GM19240 (cell line): ENCODE measurements around the gene TMEM31.
A peak's percentile ranks its signal among the peaks of the same experiment; 100 is the strongest.

Source experiments
- DNase-seq: peaks from one replicate; pipeline ENCODE4 v3.0.0; 2011; ENCODE audit warnings: low spot score; ENCODE audit not compliant: insufficient read length

Gene TMEM31, protein sequence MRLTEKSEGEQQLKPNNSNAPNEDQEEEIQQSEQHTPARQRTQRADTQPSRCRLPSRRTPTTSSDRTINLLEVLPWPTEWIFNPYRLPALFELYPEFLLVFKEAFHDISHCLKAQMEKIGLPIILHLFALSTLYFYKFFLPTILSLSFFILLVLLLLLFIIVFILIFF

DNA sequence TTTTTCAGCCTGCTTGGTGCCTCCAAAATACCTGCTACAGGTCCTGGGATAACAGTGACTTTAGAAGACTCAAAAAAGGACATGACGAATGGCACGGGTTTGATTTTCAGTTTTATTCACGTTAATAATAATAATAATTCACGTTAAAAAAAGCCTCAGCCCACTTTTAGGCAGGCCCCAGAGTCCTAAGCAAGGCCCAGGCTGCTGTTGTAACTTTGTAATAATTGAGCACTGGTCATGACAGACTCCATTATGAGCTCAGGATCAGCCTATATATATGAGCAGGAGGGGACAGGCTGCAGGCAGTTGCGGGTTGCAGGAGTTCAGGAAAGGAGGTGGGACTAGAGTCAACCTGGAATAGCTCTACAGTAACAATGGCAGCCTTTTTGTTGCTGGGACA, at the start of gene TMEM31:
Gene TMEM31, plus strand, starts transcription at position 301 of the 400 bp plus-strand sequence. CDS start 1,350 bp downstream, outside the sequence.
- DNase-seq, result no peak

GRCh38 chrX:103663981-103664762, 46.5 kb upstream of the TMEM31 start:
- DNase-seq, result no peak

DNA sequence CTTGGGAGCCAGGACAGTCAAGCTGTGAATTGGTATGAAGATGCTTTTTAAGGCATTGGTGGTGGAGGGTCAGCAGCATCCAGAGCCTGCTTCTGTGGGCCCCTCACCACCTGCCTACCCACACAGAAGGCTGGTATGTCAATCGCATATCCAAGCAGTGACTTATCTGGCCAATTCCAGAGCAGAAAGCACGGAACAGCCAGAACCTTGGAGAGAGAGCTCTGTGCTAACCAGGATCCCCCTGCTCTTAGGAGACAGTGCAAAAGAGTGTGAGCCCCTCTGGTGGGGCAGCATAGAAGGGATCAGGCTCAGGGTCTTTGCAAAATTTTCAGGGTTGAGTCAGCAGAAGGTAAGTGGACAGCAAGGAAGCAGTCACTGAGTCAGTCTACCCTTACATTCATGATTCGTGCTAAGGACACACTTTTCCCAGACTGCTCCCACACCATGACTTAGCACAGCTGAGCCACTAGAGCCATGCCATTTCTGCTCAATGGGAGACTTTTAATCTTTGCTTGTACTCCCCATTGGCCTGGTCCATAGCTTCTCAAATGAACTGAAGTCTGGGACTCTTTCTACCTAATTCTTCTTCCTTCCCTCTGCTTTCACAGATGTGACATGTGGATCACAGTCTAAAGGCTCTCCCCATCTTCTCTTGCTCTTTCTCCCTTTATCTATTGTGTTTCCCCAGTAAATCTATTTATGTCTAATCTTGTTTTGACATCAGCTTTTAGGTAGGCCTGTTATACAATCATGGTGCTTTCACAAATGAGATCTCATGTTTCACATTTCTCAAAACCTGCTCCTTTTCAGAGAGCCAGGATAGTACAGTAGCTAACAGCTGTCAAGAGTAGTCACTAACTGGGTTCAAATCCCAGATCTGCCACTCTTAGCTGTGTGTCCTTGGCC, 44.3 kb upstream of the TMEM31 start:
- DNase-seq, result no peak

GRCh38 chrX:103669745-103670144, 41.0 kb upstream of the TMEM31 start:
- DNase-seq, result no peak

- no peak for DNase-seq
Observed at GRCh38 chrX:103674531-103675454, 35.9 kb upstream of the TMEM31 start.

- DNase-seq, result no peak
Observed at GRCh38 chrX:103678199-103678993, 32.3 kb upstream of the TMEM31 start.

DNA sequence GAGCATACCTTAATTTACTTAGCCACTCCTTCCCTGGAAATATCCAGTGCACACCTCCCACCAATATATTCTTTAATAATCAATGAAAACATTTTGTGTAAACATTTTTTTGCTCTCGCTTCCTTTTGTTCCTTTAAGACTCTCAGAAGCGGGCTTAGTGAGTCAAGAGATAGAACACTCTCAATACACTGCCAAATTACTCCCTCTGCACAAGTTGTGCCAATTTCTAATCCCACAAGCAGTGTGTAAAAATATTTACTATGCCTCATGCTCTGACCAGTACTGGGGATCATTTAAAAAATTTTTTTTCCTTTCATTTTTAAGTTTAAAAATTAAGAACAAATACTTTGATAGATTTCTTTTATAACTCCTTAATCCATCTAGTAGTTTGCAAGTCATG, 29.3 kb upstream of the TMEM31 start:
- no peak for DNase-seq

DNA sequence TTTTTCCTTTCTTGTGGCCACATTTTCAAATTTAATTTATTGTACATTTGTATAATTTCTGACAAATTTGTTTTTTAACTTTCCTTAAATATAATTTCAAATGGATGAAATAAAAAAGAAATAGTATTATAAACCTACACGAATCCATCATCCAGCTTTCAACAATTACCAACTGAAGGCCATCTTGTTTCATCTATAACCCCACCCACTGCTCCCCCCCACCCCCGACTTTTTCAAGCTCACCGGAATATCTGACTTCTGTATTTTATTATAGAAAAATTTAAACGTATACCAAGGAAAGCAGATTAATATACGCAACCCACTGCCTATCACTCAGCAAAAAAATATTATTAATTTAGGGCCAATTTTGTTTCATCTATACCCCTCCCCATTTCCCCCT, 25.3 kb upstream of the TMEM31 start:
- DNase-seq, result no peak

- peak; percentile 23 for DNase-seq
Observed at GRCh38 chrX:103686199-103687072, 24.3 kb upstream of the TMEM31 start, which contains the start of gene MORF4L2. Gene MORF4L2 (minus strand): TSS chrX:103686699. CDS start chrX:103677027, 9,672 bp downstream.

- DNase-seq, result no peak
Observed at GRCh38 chrX:103687073-103687695, 23.5 kb upstream of the TMEM31 start.

- DNase-seq, result no peak
Observed at GRCh38 chrX:103687696-103688201, 23.0 kb upstream of the TMEM31 start.

DNA sequence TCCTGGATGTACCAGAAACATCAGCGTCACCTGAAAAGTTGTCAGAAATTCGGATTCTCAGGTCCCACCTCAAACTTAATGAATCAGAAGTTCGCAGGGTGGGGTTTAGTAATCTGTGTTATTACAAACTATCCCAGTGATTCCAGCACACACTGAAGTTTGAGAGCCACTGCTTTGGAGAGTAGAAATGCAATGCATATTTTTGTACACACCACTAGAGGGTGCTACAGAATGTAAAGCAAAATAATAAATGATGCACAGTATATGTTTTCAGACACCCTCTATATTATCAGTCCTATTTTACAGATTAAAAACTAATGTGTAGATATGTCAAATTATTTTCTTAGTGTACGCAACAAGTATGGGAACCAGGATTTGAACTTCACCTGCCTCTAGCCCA, 21.8 kb upstream of the TMEM31 start:
- no peak for DNase-seq

DNA sequence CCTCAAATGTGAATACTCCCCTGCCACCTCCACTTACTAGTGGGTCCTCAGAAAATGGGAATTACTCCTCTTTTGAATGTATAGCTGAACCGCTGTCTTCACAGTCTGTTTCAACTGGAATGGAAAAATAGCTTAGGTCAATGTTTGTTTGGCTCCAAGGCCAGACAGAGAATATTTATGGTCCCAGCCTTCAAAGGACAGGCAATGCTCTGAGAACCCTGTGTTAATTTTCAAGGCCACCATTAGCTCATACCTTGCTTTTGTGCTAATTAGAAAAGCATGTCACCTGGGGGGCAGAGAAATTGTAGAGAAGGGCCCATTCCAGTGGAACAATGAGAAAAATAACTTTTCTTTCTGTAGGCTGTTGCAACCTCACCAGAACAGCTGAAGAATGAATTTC, 19.6 kb upstream of the TMEM31 start:
- DNase-seq, result no peak

DNA sequence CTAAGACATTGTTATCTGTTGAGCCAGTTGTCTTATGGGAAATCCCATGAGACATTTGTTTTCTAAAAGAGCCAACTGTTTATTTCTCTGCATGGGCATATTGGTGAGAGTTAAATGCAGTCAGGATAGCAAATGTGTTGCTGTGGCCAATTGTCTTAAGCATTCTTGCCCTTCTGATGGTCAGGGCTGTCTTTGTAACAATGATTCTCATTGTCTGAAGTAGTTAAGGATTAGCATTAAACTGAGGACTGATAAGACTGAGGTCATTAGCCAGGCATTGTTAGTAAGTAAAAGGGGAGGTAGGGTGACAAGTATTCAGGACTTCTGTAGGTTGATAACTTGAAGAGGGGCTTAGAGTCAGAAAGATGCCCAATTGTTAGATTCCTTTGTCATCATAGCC, 13.0 kb upstream of the TMEM31 start:
- DNase-seq, result no peak

DNA sequence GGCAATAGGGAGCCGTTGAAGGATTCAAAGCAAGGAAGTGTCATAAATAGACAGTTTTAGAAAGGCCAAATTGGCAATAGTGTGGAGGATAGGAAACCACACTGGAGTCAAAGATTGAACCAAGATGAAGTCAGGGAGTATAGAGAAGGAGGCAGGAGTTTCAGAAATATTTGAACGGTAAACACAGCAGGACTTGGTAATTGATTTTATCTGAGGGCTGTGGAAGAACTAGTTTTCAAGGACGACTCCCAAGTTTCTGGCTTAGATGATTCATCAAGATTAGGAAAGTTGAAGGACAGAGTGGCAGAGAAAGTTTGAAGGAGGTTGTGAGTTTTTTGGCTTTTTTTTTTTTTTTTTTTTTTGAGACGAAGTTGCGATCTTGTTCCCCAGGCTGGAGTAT, 11.5 kb upstream of the TMEM31 start:
- no peak for DNase-seq

DNA sequence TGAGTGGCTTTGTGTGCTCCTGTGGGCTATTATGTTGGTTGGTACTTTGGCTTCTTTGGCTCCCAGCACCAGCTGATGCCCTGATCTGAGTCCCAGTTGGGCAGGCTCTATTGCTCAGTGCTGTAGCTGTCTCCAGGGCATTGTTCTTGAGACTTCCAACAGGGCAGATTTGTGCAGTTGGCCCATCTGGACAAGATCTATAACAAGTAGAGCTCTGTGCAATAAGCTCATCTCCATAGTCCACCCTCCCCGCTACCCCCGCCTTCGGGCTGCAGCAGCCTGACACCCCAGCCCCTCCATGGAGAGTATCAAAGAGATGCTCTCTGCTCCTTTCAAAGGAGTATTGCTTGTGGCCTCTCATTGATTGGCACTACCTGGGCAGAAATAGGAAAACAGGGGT, 5.8 kb upstream of the TMEM31 start:
- no peak for DNase-seq

- DNase-seq, result no peak
Observed at GRCh38 chrX:103716962-103717361, 6.3 kb downstream of the TMEM31 start.

DNA sequence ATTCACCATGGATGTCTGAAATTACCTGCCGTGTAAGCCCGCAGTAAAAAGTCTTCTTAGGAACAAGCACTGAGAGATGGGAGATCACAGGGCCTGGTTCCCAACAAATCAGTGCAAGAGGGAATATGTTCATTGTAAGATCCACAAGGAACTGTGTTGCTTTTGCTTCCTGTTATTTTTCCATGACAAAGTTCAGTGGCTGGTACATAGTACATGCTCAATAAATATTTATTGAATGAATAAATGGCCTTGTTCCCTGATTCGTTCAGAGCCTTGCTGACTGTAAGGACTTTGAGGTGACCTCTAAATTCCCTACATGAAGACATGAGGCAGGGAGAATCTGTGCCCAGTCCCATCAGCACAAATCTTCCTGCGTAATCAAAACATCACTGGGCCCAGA, 7.4 kb downstream of the TMEM31 start:
- DNase-seq, result no peak
